Measurements from ENCODE around the gene FOXF1.

Gene FOXF1

GRCh38 chr16:86534779-86535615 lies 24.7 kb downstream of the FOXF1 start:
- DNase-seq = no peak

GRCh38 chr16:86536621-86537020 lies 26.3 kb downstream of the FOXF1 start:
- no peak for DNase-seq

GRCh38 chr16:86537486-86537885 lies 27.2 kb downstream of the FOXF1 start:
- no peak for DNase-seq

- DNase-seq = no peak
Measured at GRCh38 chr16:86538196-86538780, 28.0 kb downstream of the FOXF1 start.

GRCh38 chr16:86540894-86541293 lies 30.6 kb downstream of the FOXF1 start:
- no peak for DNase-seq

- DNase-seq = no peak
Measured at GRCh38 chr16:86541560-86541959, 31.2 kb downstream of the FOXF1 start.

GRCh38 chr16:86542756-86543750 lies 32.7 kb downstream of the FOXF1 start:
- DNase-seq = no peak

- no peak for DNase-seq
Measured at GRCh38 chr16:86545481-86545880, 35.2 kb downstream of the FOXF1 start.

- no peak for DNase-seq
Measured at GRCh38 chr16:86545954-86546637, 35.8 kb downstream of the FOXF1 start.

GRCh38 chr16:86546638-86547013 lies 36.3 kb downstream of the FOXF1 start:
- no peak for DNase-seq

- no peak for DNase-seq
Measured at GRCh38 chr16:86547286-86547685, 37.0 kb downstream of the FOXF1 start.

GRCh38 chr16:86549076-86549892 lies 39.0 kb downstream of the FOXF1 start:
- no peak for DNase-seq

GRCh38 chr16:86549893-86550190 lies 39.5 kb downstream of the FOXF1 start:
- no peak for DNase-seq

- no peak for DNase-seq
Measured at GRCh38 chr16:86550281-86550680, 40.0 kb downstream of the FOXF1 start.

GRCh38 chr16:86553356-86553755 lies 43.0 kb downstream of the FOXF1 start:
- DNase-seq = no peak

- DNase-seq = no peak
Measured at GRCh38 chr16:86554599-86554916, 44.2 kb downstream of the FOXF1 start.

GRCh38 chr16:86554917-86555703 lies 44.8 kb downstream of the FOXF1 start, which contains the start of gene MTHFSD:
MTHFSD (minus strand) TSS chr16:86555235; CDS start chr16:86555184, 51 bp downstream.
- DNase-seq = peak; percentile 83

- no peak for DNase-seq
Measured at GRCh38 chr16:86555704-86556075, 45.4 kb downstream of the FOXF1 start.

GRCh38 chr16:86556576-86556975 lies 46.2 kb downstream of the FOXF1 start:
- DNase-seq = no peak

- no peak for DNase-seq
Measured at GRCh38 chr16:86557587-86557986, 47.3 kb downstream of the FOXF1 start.

All from T1000 (cell line).